Measurements from ENCODE around the gene LHFPL4.
"Not testable (repeated sequence)": the region's sequence is repeated elsewhere in the genome, so short reads cannot be mapped to it uniquely, and the experiment has no call there.

Gene LHFPL4

GRCh38 chr3:9553021-9553947 lies at the start of gene LHFPL4:
LHFPL4 (minus strand) TSS chr3:9553822; CDS start chr3:9552679, 1,143 bp downstream.
- no peak for TF ChIP-seq CTCF (conservative IDR thresholded peaks at IDR 0.05; ENCODE audit: low read length)
- no peak within 1 kb of the TSS for H3K4me3 ChIP-seq (ENCODE audit: low read length)
- DNase-seq (ENCODE audit: low read depth), result no peak

- TF ChIP-seq CTCF (conservative IDR thresholded peaks at IDR 0.05; ENCODE audit: low read length), result no peak
- DNase-seq (ENCODE audit: low read depth), result no peak
- no peak overlapping the region for H3K4me3 ChIP-seq (ENCODE audit: low read length)
Measured at GRCh38 chr3:9602620-9603019, 49.0 kb upstream of the LHFPL4 start.

GRCh38 chr3:9601006-9601581 lies 47.5 kb upstream of the LHFPL4 start:
- not testable (repeated sequence) for DNase-seq (ENCODE audit: low read depth); H3K4me3 ChIP-seq (ENCODE audit: low read length)

GRCh38 chr3:9600597-9600996 lies 47.0 kb upstream of the LHFPL4 start:
- TF ChIP-seq CTCF (conservative IDR thresholded peaks at IDR 0.05; ENCODE audit: low read length), result no peak
- H3K4me3 ChIP-seq (ENCODE audit: low read length), result no peak overlapping the region
- no peak for DNase-seq (ENCODE audit: low read depth)

- no peak for DNase-seq (ENCODE audit: low read depth)
- H3K4me3 ChIP-seq (ENCODE audit: low read length), result no peak overlapping the region
- no peak for TF ChIP-seq CTCF (conservative IDR thresholded peaks at IDR 0.05; ENCODE audit: low read length)
Measured at GRCh38 chr3:9598783-9599387, 45.3 kb upstream of the LHFPL4 start.

- H3K4me3 ChIP-seq (ENCODE audit: low read length), result no peak overlapping the region
- no peak for TF ChIP-seq CTCF (conservative IDR thresholded peaks at IDR 0.05; ENCODE audit: low read length)
- DNase-seq (ENCODE audit: low read depth), result no peak
Measured at GRCh38 chr3:9595877-9596276, 42.3 kb upstream of the LHFPL4 start.

GRCh38 chr3:9591781-9592180 lies 38.2 kb upstream of the LHFPL4 start:
- not testable (repeated sequence) for DNase-seq (ENCODE audit: low read depth); H3K4me3 ChIP-seq (ENCODE audit: low read length)

- no peak for TF ChIP-seq CTCF (conservative IDR thresholded peaks at IDR 0.05; ENCODE audit: low read length)
- no peak for DNase-seq (ENCODE audit: low read depth)
- H3K4me3 ChIP-seq (ENCODE audit: low read length), result no peak overlapping the region
Measured at GRCh38 chr3:9590282-9590791, 36.7 kb upstream of the LHFPL4 start.
